Vagina (tissue), 2 donors: ENCODE results near the gene ESRRA. TPM values are rescaled to one million over a fixed set of nuclear protein-coding genes. Genes with fewer than 3 reads are reported as not detected.

Experiments used
- DNase-seq, 2 donors: peaks; one replicate each; pipeline ENCODE4 v3.0.0-alpha.2; 2017; ENCODE audit errors: extremely low spot score in 2 of 2
- H3K27ac ChIP-seq: fragments of 200-600 bp; sonication (generic); one replicate; pipeline ENCODE4 v1.5.1; 2019
- H3K27me3 ChIP-seq: fragments of 200-600 bp; sonication (generic); one replicate; pipeline ENCODE4 v1.5.1; 2019
- H3K36me3 ChIP-seq, 2 donors: fragments of 200-600 bp; sonication (generic); one replicate each; pipeline ENCODE4 v1.5.1; 2017 to 2019
- H3K4me1 ChIP-seq: fragments of 200-600 bp; sonication (generic); one replicate; pipeline ENCODE4 v1.5.1; 2019
- H3K4me3 ChIP-seq, 2 donors: fragments of 200-600 bp; sonication (generic); 1 replicate in 1 of 2; 2 replicates in 1 of 2; pipeline ENCODE4 v1.5.1; 2016 to 2019
- H3K9me3 ChIP-seq: fragments of 200-600 bp; sonication (generic); one replicate; pipeline ENCODE4 v1.5.1; 2019
- POLR2A ChIP-seq, 2 donors: fragments of 450-650 bp; IDR thresholded peaks; one replicate each; pipeline ENCODE4 v1.6.1; 2017; ENCODE audit warnings: antibody characterized with exemption in 2 of 2, mild to moderate bottlenecking in 2 of 2, moderate library complexity in 2 of 2
- POLR2AphosphoS5 ChIP-seq, 2 donors: sonication (generic); formaldehyde crosslinking; IDR thresholded peaks; one replicate each; pipeline ENCODE4 v1.9.0; 2017; ENCODE audit warnings: antibody characterized with exemption in 2 of 2, mild to moderate bottlenecking in 2 of 2, low read depth in 1 of 2; ENCODE audit not compliant: insufficient read depth in 1 of 2
- intact Hi-C: fragments of 100-400 bp; cut with DNase I; formaldehyde crosslinking; loops from one replicate; pipeline ENCODE4 v1.15.1; 2023
- total RNA-seq: library from RNA; depleted of rRNA; stranded (reverse); fragments of >200 nt; gene quantifications from one replicate; pipeline ENCODE4 v1.2.3, GENCODE V29; 2016
- TF ChIP-seq, protein P1 (sequence below), 3 experiments: fragments of 450-650 bp in 2 of 3; fragments of 200-600 bp in 1 of 3; sonication (generic) in 1 of 3; IDR thresholded peaks; one replicate each; pipeline ENCODE4 v1.5.1; 2017 to 2019; ENCODE audit warnings: antibody characterized with exemption in 3 of 3, mild to moderate bottlenecking in 2 of 3, moderate library complexity in 2 of 3

ESRRA gene
- total RNA-seq, 1 donor from 2014 or later = 44.4 TPM

DNA sequence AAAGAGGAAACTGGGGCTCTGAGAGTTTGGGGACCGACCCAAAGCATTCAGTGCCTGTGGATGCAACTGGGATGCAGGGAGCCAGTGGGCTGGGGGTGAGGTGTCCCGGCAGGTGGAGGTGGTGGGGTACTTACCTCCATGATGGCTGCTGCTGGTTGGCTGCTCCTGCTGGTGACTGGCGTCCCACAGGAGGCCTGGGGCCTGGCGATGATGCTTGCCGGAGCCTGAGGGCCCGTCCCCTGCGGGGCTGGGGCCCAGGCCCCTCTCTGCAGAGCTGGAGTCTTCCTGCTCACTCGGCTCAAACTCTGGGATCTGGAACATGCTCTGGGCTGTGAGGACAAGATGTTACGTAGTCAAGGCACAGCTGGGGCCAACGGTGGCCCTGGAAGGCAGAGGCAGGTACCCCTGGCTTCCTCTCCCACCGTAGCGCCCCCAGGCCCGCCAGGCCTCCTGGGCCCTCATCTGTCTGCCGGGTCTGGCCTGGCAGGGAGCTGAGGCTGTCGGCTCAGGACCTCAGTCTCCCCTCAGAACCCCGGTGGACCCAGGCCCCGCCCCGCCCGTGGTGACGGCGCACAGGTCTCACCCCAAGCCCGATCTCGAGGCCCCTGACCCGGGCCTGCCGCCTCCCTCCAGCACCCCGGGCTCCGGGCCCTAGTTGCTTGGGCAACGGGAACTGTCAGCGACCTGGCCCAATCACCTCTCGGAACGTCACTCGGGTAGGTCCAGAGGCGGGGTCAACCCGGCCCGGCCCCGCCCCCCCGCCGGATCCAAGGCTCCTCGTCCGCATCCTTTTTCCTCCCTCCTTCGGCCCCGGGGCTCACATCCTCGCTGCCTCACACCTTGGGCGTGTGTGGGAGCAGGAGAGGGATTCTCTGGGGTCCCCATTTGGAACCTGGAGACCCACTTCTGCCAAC lies 21.0 kb upstream of the ESRRA start, which contains the start of gene BAD:
BAD (minus strand) TSS at position 618 of the 914 bp plus-strand sequence; CDS start at position 321, 297 bp downstream.
- no peaks in the 10 kb centered on the region for H3K9me3 ChIP-seq
- no peaks in the 10 kb centered on the region for H3K27me3 ChIP-seq
- no peaks in the 10 kb centered on the region for H3K36me3 ChIP-seq
- TF ChIP-seq POLR2AphosphoS5 (IDR thresholded peaks at IDR 0.05; ENCODE audit: insufficient read depth in 1 of 2, low read depth in 1 of 2) = peak; percentile 60 to 96
- TF ChIP-seq, protein P1, sequence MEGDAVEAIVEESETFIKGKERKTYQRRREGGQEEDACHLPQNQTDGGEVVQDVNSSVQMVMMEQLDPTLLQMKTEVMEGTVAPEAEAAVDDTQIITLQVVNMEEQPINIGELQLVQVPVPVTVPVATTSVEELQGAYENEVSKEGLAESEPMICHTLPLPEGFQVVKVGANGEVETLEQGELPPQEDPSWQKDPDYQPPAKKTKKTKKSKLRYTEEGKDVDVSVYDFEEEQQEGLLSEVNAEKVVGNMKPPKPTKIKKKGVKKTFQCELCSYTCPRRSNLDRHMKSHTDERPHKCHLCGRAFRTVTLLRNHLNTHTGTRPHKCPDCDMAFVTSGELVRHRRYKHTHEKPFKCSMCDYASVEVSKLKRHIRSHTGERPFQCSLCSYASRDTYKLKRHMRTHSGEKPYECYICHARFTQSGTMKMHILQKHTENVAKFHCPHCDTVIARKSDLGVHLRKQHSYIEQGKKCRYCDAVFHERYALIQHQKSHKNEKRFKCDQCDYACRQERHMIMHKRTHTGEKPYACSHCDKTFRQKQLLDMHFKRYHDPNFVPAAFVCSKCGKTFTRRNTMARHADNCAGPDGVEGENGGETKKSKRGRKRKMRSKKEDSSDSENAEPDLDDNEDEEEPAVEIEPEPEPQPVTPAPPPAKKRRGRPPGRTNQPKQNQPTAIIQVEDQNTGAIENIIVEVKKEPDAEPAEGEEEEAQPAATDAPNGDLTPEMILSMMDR (IDR thresholded peaks at IDR 0.05) = no peak
- TF ChIP-seq POLR2A (IDR thresholded peaks at IDR 0.05) = peak in 1 of 2 donors; percentile 53
- intact Hi-C loops = no loop called here
- DNase-seq = peak in 1 of 2 donors; percentile 96
- H3K4me1 ChIP-seq = peaks cover 37% of the 10 kb centered on the region
- H3K27ac ChIP-seq = peak within 1 kb of the TSS; percentile 94
- peak within 1 kb of the TSS; percentile 61 to 83 for H3K4me3 ChIP-seq

DNA sequence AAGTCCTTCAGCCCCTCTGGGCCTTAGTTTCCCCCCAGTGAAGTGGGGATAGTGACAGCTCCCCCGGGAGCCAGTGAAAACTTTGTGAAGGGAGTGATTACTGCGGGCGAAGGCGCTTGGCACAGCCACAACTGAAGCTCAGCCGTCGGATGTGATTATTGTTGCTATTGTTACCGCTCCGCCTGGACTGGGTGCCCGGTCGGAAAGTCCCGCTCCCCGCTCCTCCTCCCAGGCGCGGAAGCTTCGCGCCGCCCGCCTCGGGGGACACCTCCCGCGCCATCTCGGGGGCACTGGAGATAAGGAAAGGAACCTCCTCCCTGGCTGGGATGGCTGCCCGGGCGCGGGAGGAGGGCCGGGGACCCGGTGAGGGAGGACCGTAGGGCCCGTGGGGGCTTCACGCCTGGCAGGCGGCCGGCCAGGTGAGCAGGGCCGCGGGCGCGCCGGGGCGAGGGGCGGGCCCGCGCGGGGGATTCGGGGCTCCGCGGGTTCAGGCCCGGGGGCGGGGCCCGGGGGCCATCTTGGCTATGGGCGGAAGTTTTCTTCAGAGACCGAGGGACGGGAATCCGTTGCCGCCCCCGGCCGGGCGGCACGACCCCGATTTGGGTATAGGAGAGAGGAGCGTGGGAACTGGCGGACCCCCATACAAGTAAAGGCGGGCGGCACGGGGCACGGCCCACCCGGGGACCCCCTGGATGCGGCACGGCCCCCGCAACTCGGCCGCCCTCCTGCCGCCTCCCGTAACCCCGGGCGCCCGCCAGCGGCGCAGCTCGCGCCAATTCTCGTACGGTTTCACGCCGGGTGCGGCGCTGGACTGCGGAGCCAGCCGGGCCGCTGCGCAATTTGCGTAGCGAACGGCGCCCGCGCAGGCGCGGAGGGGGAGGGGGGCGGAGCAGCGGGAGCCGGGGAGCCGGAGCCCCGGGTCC lies 20.1 kb upstream of the ESRRA start, which contains the start of gene GPR137:
GPR137 (plus strand) TSS at position 887 of the 923 bp plus-strand sequence. CDS start 677 bp downstream, outside the sequence.
- peak within 1 kb of the TSS; percentile 61 to 83 for H3K4me3 ChIP-seq
- peak within 1 kb of the TSS; percentile 94 for H3K27ac ChIP-seq
- H3K4me1 ChIP-seq = peaks cover 37% of the 10 kb centered on the region
- DNase-seq = no peak
- no peaks in the 10 kb centered on the region for H3K9me3 ChIP-seq
- no peaks in the 10 kb centered on the region for H3K36me3 ChIP-seq
- TF ChIP-seq, protein P1 (IDR thresholded peaks at IDR 0.05) = no peak
- peak in 1 of 2 donors; percentile 78 for TF ChIP-seq POLR2AphosphoS5 (IDR thresholded peaks at IDR 0.05; ENCODE audit: insufficient read depth in 1 of 2, low read depth in 1 of 2)
- intact Hi-C loops = no loop called here
- no peaks in the 10 kb centered on the region for H3K27me3 ChIP-seq

DNA sequence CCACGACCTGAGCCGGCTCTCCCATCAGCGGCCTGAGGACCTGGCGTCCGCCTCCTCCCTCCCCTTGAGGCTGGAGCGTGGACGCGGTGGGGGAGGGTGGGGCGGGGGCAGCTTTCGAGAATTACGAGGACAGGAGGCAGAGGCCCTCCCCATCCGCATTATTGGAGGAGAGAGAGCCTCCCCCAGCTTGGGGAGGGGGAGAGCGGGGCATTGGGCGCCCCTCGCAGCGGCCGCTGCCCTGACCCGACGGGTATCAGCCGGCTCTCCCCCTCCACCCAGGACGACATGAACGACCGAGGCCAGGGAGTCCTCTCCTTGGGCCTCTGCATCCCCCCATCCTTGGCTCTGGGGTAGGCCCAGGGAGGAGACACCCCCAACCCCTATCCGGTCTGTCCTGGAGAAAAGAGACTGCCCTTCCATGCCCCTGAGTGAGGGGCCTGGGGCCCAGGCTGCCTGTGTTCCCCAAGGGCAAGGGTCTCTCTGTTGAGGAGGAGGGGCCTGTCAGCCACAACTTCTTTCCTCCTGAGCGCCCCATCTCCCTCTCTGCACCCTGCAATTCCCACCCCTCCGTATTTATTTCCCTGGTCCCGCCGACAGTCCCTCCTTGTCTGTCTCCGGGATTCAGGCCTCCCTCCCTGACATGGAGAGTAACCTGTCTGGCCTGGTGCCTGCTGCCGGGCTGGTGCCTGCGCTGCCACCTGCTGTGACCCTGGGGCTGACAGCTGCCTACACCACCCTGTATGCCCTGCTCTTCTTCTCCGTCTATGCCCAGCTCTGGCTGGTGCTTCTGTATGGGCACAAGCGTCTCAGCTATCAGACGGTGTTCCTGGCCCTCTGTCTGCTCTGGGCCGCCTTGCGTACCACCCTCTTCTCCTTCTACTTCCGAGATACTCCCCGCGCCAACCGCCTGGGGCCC lies 19.2 kb upstream of the ESRRA start:
- intact Hi-C loops = no loop called here
- no peak for DNase-seq

DNA sequence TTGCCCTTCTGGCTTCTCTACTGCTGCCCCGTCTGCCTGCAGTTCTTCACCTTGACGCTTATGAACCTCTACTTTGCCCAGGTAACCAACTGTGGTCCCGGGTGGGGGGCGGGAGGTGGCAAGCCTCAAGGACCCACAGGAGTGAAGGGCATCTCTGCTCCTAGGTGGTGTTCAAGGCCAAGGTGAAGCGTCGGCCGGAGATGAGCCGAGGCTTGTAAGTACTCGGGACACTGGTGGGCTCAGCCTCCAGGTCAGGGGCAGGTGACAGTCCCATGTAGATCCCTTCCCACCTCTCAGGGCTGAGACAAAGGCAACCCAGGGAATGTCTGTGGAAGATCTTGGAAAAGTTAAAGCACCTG lies 18.5 kb upstream of the ESRRA start:
- Histone ChIP-seq H3K27me3 (peaks cover 4% of the 10 kb centered on the region), H3K27ac (no peak overlapping the region), H3K9me3 (no peaks in the 10 kb centered on the region), H3K4me3 (no peak overlapping the region), H3K36me3 (no peaks in the 10 kb centered on the region), H3K4me1 (peaks cover 47% of the 10 kb centered on the region)
- DNase-seq = no peak
- intact Hi-C loops = no loop called here
- TF ChIP-seq POLR2AphosphoS5 (IDR thresholded peaks at IDR 0.05; ENCODE audit: insufficient read depth in 1 of 2, low read depth in 1 of 2) (no peak), POLR2A (IDR thresholded peaks at IDR 0.05) (no peak)
- TF ChIP-seq, protein P1 (IDR thresholded peaks at IDR 0.05) = no peak

More for the DNA sequence above, 19.2 kb upstream of the ESRRA start:
- peaks cover 42% of the 10 kb centered on the region for H3K4me1 ChIP-seq
- no peaks in the 10 kb centered on the region for H3K9me3 ChIP-seq
- H3K27me3 ChIP-seq = no peaks in the 10 kb centered on the region
- peak overlapping the region; percentile 94 for H3K27ac ChIP-seq
- peak overlapping the region; percentile 61 to 83 for H3K4me3 ChIP-seq
- TF ChIP-seq, protein P1 (IDR thresholded peaks at IDR 0.05) = no peak
- no peak for TF ChIP-seq POLR2A (IDR thresholded peaks at IDR 0.05)
- no peak for TF ChIP-seq POLR2AphosphoS5 (IDR thresholded peaks at IDR 0.05; ENCODE audit: insufficient read depth in 1 of 2, low read depth in 1 of 2)
- H3K36me3 ChIP-seq = no peaks in the 10 kb centered on the region
